Mucosa of stomach (tissue), 1 donor: ENCODE results near the gene NONO.

Source experiments
- H3K27me3 ChIP-seq: one replicate; pipeline ENCODE4 v1.7.0; 2013; ENCODE audit warnings: mild to moderate bottlenecking, low read length; ENCODE audit not compliant: control insufficient read depth, insufficient read depth
- H3K36me3 ChIP-seq: one replicate; pipeline ENCODE4 v1.7.0; 2013; ENCODE audit warnings: low read length; ENCODE audit not compliant: control insufficient read depth, insufficient read depth
- H3K4me1 ChIP-seq: one replicate; pipeline ENCODE4 v1.7.0; 2013; ENCODE audit warnings: mild to moderate bottlenecking, low read length; ENCODE audit not compliant: control insufficient read depth, insufficient read depth
- H3K4me3 ChIP-seq: one replicate; pipeline ENCODE4 v1.7.0; 2013; ENCODE audit warnings: low read length
- H3K9ac ChIP-seq: one replicate; pipeline ENCODE4 v1.7.0; 2013; ENCODE audit warnings: mild to moderate bottlenecking, low read length, moderate library complexity
- H3K9me3 ChIP-seq: one replicate; pipeline ENCODE4 v1.7.0; 2013; ENCODE audit warnings: mild to moderate bottlenecking, low read length, moderate library complexity; ENCODE audit not compliant: control insufficient read depth
- donor health status: Pancreatic carcinoma.

Gene NONO, protein sequence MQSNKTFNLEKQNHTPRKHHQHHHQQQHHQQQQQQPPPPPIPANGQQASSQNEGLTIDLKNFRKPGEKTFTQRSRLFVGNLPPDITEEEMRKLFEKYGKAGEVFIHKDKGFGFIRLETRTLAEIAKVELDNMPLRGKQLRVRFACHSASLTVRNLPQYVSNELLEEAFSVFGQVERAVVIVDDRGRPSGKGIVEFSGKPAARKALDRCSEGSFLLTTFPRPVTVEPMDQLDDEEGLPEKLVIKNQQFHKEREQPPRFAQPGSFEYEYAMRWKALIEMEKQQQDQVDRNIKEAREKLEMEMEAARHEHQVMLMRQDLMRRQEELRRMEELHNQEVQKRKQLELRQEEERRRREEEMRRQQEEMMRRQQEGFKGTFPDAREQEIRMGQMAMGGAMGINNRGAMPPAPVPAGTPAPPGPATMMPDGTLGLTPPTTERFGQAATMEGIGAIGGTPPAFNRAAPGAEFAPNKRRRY

DNA sequence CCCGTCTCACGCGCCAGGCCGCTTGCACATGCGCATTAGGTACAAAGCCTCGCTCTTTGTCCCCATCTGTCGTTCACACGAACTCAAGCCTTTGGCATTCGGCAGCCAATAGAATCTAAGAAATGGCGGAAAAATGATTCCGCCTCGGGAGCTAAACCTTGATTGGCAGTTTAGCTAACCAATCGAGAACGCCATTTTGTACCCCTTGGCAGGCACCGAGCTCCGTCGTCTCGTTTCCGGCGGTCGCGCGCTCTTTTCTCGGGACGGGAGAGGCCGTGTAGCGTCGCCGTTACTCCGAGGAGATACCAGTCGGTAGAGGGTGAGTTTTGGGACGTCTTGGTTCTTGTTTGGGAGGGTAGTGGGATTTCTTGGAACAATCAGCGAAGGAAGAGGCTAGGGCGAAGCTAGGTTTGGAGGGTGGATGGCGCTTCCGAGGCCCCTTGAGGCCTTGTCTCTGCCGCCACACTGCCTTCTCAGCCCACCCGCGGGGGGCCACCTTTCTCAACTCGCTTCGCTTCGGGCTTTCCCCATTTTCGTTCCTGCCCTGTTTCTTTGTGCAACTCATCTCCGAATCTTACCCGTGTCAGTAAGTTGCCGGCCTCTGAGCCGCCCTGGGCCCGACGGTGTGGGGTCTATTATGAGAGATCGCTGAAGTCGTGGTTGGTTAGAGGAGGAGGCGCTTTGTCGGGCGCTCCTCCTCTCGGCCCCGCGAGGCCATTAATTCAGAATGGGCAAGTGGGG is at the start of gene NONO:
TSS of gene NONO (plus strand) at position 233 of the 741 bp plus-strand sequence. CDS start 7,003 bp downstream, outside the sequence.
- Histone ChIP-seq H3K4me3 (peak within 1 kb of the TSS; percentile 74), H3K27me3 (no peaks in the 10 kb centered on the region), H3K9ac (peak within 1 kb of the TSS; percentile 95), H3K9me3 (no peaks in the 10 kb centered on the region), H3K4me1 (peaks cover 4% of the 10 kb centered on the region), H3K36me3 (no peaks in the 10 kb centered on the region)

DNA sequence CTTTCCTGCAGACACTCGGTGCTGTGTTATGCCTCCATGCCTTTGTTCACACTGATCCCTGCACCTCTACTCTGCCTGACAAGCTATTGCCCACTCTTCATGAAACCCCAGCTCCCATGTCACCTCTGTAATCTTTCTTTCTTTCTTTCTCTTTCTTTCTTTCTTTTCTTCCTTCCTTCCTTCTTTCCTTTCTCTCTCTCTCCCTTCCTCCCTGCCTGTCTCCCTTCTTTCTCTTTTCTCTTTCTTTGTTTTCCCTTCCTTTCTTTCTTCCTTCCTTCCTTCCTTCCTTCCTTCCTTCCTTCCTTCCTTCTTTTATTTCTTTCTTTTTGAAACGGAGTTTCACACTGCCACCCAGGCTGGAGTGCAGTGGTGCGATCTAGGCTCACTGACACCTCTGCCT is 48.0 kb upstream of the NONO start:
- no peaks in the 10 kb centered on the region for H3K36me3 ChIP-seq
- no peak overlapping the region for H3K9ac ChIP-seq
- H3K4me1 ChIP-seq, result no peaks in the 10 kb centered on the region
- H3K9me3 ChIP-seq, result no peaks in the 10 kb centered on the region
- no peak overlapping the region for H3K4me3 ChIP-seq
- H3K27me3 ChIP-seq, result no peaks in the 10 kb centered on the region

DNA sequence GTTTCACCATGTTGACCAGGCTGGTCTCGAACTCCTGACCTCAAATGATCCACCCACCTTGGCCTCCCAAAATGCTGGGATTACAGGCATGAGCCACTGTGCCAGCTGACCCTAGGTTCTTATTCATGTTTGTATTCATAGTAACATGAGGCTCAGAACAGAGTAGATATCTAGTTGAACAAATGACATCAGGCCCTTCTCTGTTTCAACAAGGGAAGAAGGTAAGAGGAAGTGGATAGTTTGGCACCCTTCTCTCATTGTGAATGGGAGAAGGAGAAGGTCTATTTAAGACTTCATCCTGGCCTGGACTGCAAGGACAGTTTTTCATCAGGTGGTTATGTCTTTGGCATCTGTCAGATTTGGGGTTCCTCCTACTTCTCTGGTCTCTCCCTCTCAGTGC is 46.6 kb upstream of the NONO start:
- Histone ChIP-seq H3K4me3 (no peak overlapping the region), H3K9ac (no peak overlapping the region), H3K4me1 (no peaks in the 10 kb centered on the region), H3K27me3 (no peaks in the 10 kb centered on the region), H3K9me3 (no peaks in the 10 kb centered on the region), H3K36me3 (no peaks in the 10 kb centered on the region)

DNA sequence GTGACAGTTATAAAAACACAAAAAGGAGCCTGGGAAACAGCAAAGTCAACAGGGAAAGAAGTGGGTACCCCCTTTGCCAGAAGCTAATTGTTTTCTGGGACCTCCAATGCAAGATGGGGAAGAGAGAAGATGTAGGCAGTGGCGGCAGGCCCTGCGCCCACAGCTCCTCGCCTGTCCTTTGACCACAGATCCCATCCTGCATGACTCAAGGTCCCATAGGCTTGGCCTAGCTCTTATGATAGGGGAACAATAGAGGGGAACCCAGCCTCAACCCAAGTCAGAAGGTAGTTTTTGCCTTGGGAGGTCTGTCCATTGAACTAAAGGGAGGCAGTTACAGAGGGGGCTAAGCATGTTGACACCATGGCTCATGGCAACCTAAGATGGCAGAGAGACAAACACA is 43.7 kb upstream of the NONO start:
- no peaks in the 10 kb centered on the region for H3K9me3 ChIP-seq
- H3K27me3 ChIP-seq, result no peaks in the 10 kb centered on the region
- no peaks in the 10 kb centered on the region for H3K4me1 ChIP-seq
- no peak overlapping the region for H3K4me3 ChIP-seq
- H3K9ac ChIP-seq, result no peak overlapping the region
- H3K36me3 ChIP-seq, result no peaks in the 10 kb centered on the region

DNA sequence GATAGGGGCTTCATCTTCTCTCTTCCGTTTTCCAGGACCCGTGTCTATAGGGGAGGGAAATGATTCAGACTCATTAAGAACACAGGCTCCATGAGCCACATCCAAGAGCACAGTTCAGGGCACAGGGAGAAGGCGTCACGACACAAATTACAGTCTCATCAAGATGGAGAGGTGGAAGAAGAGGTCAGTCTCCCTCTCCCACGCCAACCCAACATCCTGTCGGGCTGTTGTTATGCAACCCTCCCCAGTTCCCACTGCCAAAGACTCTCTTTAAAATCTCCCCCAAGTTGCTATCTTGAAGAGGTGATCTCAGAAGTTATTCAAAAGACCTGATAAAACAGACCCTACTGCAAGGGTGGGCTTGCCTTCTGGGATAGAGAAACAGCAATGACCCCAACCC is 42.1 kb upstream of the NONO start:
- Histone ChIP-seq H3K9me3 (no peaks in the 10 kb centered on the region), H3K36me3 (no peaks in the 10 kb centered on the region), H3K9ac (no peak overlapping the region), H3K4me1 (no peaks in the 10 kb centered on the region), H3K27me3 (no peaks in the 10 kb centered on the region), H3K4me3 (no peak overlapping the region)

DNA sequence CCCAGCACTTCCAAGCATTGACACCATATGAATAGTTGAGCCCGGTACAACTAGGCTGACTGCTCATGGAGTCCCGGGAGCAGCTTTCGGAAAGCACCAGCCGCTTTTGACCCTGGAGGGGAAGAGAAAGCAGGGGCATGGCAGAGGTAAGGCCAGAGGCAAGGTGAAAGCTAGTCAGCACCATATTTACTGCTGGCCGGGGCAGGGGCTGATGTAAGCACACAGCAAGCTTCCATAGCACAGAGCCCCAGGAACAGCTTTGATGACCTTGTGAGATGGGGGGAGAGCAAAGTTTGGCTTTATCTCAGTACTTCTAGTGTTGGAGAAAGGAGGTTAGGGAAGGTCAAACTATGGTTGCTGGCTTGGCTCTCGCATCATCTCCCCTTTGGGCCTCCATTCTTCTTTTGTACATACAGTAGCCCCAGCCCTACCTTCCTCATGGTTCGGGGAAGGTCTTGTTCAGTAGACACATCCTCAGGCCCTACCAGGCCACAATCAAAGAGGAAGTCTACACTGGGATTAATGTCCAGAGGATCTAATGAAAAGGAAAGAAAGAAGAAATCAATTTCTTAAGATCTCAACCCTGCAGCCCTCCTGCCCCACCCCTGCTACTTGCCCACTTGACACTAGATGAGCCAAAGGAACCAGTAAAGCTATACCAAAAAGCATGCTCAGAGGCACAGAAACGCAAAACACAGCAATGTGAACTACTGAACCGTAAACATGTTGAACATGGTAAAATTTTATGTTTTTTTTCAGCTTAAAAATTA is 38.9 kb upstream of the NONO start:
- no peak overlapping the region for H3K9ac ChIP-seq
- no peaks in the 10 kb centered on the region for H3K4me1 ChIP-seq
- no peaks in the 10 kb centered on the region for H3K9me3 ChIP-seq
- no peaks in the 10 kb centered on the region for H3K27me3 ChIP-seq
- no peaks in the 10 kb centered on the region for H3K36me3 ChIP-seq
- H3K4me3 ChIP-seq, result no peak overlapping the region

DNA sequence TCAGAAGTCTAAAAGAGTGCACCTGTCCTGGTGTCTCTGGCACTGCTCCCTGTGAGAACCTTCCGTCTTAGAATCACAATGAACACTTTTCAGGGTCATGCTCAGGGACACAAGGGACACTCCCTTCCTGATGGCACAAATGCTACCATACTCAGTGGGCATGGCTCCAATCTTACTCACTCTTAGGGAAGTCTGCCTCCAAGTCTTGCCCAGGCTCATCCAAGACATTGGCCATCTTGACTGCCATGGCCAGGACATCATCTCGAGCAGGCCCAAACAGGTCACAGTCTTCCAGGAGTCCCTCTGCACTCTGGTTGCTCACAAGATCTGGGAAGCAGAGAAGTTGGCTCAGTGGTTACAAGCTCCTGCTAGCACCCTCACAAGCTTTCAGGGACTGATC is 38.3 kb upstream of the NONO start:
- no peaks in the 10 kb centered on the region for H3K4me1 ChIP-seq
- no peaks in the 10 kb centered on the region for H3K9me3 ChIP-seq
- H3K9ac ChIP-seq, result no peak overlapping the region
- H3K4me3 ChIP-seq, result no peak overlapping the region
- H3K36me3 ChIP-seq, result no peaks in the 10 kb centered on the region
- H3K27me3 ChIP-seq, result no peaks in the 10 kb centered on the region

DNA sequence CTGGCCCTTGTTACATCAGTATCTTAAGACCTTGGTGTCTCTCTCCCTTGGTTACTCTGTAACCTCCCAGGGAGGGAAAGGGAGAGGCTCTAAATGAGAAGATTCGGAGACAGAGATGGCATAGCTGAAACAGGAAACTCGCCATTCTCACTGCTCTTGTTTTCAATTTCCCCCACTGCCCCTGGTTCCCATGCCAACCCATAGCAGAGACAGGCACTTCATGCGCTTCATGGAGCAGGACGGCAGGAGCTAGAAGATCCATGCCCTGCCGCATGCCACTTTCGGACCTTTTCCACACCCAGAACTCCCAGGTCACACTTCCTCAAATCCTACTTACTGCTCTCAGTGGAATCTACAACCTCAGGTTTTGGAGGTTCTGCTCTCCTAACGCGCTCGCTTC is 32.6 kb upstream of the NONO start:
- H3K4me3 ChIP-seq, result no peak overlapping the region
- H3K4me1 ChIP-seq, result peaks cover 10% of the 10 kb centered on the region
- no peaks in the 10 kb centered on the region for H3K36me3 ChIP-seq

DNA sequence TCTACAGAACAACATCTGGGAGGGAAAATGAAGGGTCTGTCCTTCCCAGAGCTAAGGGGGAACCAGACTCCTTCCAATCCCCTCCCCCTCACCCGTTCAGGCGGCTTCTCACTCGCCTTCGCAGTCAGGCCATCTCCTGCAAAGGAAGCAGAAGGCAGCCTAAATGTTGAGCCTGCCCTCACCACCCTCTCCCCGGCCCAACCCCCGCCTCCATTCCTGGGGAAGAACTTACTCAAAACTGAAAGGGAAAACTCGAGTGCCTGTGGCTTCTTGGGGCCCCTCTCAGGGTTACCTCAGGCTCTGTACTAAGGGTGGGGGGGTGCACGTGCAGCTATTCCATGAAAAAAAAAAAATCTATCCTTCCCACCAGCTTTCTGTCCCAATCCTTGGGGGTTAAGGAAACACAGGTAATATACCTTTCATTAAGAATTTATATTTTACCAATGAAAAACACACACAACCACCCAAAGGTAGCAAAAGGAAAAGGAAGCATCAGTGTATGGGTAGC is 31.9 kb upstream of the NONO start:
- no peak overlapping the region for H3K9ac ChIP-seq
- peaks cover 10% of the 10 kb centered on the region for H3K4me1 ChIP-seq
- H3K36me3 ChIP-seq, result no peaks in the 10 kb centered on the region
- H3K9me3 ChIP-seq, result no peaks in the 10 kb centered on the region
- no peaks in the 10 kb centered on the region for H3K27me3 ChIP-seq
- no peak overlapping the region for H3K4me3 ChIP-seq

More for the DNA sequence above, 32.6 kb upstream of the NONO start:
- Histone ChIP-seq H3K27me3 (no peaks in the 10 kb centered on the region), H3K9ac (no peak overlapping the region), H3K9me3 (no peaks in the 10 kb centered on the region)

DNA sequence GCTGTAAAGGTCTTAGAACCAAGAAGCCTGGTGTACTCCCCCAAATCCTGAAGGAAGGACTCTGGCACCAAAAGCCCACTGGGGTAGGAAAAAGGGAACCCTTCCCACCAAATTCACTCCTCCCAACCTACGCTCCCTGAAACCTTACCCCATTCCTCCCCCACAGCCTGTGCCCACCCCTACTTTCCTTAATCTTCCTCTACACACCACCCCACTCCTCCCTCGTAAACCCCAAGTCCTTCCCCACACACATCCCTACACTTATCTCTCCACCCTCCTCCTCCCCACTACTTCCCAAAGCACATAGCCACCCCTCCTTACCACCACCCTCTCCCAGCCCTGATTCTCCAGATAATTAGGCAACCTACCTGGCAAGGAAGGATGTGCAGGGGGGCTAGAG is 31.2 kb upstream of the NONO start:
- no peaks in the 10 kb centered on the region for H3K27me3 ChIP-seq
- peaks cover 10% of the 10 kb centered on the region for H3K4me1 ChIP-seq
- no peaks in the 10 kb centered on the region for H3K36me3 ChIP-seq
- H3K4me3 ChIP-seq, result no peak overlapping the region
- peak overlapping the region; percentile 23 for H3K9ac ChIP-seq
- no peaks in the 10 kb centered on the region for H3K9me3 ChIP-seq

DNA sequence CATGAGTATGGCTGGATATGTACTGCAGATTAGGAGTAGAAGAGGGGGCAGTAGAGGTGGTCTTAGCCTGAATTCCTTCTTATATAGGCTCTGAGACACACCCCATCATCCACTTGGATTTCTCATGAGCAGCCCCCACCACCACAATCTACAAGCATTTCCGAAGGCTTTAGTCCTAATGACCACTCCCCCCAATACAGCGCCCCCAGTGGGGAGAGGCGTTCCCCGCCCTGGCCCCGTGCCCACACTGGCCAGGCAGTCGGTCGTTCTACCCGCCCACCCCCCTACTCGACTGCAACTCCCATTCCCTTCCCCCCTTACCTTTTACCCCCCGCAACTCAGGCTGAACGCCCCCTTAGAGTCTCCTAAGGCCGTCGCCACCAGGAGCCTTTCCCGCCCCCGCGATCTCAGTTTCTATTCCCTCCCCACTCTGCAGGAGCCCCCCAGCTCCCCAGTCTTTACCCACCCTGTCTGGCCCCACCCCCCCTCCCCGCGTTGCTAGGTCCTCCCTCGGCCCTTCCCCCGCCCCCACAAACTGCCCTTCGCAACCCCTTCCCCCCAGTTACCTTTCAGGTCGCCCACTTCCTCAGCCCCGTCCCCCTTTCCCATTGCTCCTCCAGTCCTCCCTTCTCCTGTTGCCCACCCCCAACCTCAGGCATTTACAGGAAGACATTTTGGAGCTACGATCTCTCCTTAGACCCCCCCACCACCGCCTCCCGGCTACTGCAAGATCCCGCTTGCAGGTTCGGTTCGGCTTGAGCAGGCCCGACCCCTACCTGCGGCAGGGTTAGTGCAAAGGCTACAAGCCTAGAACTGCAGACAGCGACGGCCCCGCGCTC is 30.0 kb upstream of the NONO start:
- Histone ChIP-seq H3K36me3 (no peaks in the 10 kb centered on the region), H3K4me3 (peak overlapping the region; percentile 46), H3K9ac (peak overlapping the region; percentile 73), H3K4me1 (peaks cover 10% of the 10 kb centered on the region), H3K27me3 (no peaks in the 10 kb centered on the region), H3K9me3 (no peaks in the 10 kb centered on the region)
